Right atrium auricular region (tissue), 2 donors: ENCODE measurements around the gene MALL. TPM values are rescaled to one million over a fixed set of nuclear protein-coding genes. Genes with fewer than 3 reads are reported as not detected.
"Not testable (repeated sequence)": the region's sequence is repeated elsewhere in the genome, so short reads cannot be mapped to it uniquely, and the experiment has no call there.

Source experiments
- DNase-seq: peaks from one replicate; pipeline ENCODE4 v3.0.0-alpha.2; 2019; ENCODE audit warnings: low spot score
- H3K27ac ChIP-seq, 2 donors: fragments of 200-600 bp; sonication (generic); 1 replicate in 1 of 2; 2 replicates in 1 of 2; pipeline ENCODE4 v1.5.1; 2016 to 2019
- H3K27me3 ChIP-seq, 2 donors: fragments of 200-600 bp; sonication (generic); one replicate each; pipeline versions ENCODE4 v1.5.1 to v1.6.0; 2017 to 2019
- H3K36me3 ChIP-seq: fragments of 200-600 bp; sonication (generic); one replicate; pipeline ENCODE4 v1.5.1; 2016
- H3K4me1 ChIP-seq, 2 donors: fragments of 200-600 bp; sonication (generic); one replicate each; pipeline versions ENCODE4 v1.5.1 to v1.6.0; 2017 to 2019
- H3K4me3 ChIP-seq, 2 donors: fragments of 200-600 bp; sonication (generic); 1 replicate in 1 of 2; 2 replicates in 1 of 2; pipeline ENCODE4 v1.5.1; 2017 to 2019; ENCODE audit warnings: mild to moderate bottlenecking in 1 of 2, moderate library complexity in 1 of 2
- H3K9me3 ChIP-seq, 2 donors: fragments of 200-600 bp; sonication (generic); one replicate each; pipeline ENCODE4 v1.5.1; 2019
- total RNA-seq, 2 donors: library from RNA; depleted of rRNA; stranded (reverse); fragments of >200 nt; gene quantifications; one replicate each; pipeline ENCODE4 v1.1.0, GENCODE V29; 2016
- TF ChIP-seq, protein P1 (sequence below), 2 donors: fragments of 200-600 bp; sonication (generic); IDR thresholded peaks; one replicate each; pipeline ENCODE4 v1.5.1; 2019; ENCODE audit warnings: antibody characterized with exemption in 2 of 2

The MALL gene
- total RNA-seq, 2 donors from 2014 or later, result 17.9 to 27.4 TPM

DNA sequence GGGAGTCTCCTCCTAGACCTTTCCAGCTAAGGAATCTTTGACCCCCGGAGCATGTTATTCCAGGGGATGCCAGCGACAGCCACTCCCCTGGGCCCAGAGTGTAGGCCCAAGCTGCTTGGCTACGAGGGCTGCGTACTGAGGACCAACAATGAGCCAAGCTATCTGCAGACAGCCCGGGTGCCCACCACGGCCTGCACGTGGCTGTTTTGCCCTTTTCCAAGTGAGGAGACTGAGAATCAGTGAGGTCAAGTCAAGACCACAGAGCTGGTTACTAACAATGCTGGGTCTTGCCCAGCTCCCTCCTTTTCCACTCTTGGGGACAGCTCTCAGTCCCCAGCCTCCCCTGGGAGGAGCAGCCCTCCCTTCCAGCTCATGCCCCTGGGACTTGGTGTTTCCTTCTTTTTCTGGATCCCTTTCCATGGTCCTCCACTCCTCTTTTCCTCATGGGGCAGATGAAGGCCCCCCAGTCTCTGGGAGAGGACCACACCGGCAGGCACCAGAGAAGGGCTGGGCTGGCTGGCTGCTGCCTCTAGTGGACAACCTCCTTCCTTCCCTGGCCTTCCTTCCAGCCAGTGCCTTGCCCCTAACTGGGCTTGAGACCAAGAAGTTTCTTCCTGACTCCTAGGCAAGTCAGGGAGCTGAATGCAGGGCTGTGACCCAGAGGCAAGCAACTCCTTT, 550 bp upstream of the MALL start:
- peak; percentile 79 for DNase-seq
- Histone ChIP-seq H3K4me3 (peak overlapping the region; percentile 36 to 51), H3K4me1 (peaks cover 0 to 19% of the 10 kb centered on the region in 2 donors), H3K27ac (peak overlapping the region; percentile 34 to 40), H3K27me3 (peaks cover 0 to 6% of the 10 kb centered on the region in 2 donors), H3K9me3 (no peaks in the 10 kb centered on the region), H3K36me3 (no peaks in the 10 kb centered on the region)
- TF ChIP-seq, protein P1, sequence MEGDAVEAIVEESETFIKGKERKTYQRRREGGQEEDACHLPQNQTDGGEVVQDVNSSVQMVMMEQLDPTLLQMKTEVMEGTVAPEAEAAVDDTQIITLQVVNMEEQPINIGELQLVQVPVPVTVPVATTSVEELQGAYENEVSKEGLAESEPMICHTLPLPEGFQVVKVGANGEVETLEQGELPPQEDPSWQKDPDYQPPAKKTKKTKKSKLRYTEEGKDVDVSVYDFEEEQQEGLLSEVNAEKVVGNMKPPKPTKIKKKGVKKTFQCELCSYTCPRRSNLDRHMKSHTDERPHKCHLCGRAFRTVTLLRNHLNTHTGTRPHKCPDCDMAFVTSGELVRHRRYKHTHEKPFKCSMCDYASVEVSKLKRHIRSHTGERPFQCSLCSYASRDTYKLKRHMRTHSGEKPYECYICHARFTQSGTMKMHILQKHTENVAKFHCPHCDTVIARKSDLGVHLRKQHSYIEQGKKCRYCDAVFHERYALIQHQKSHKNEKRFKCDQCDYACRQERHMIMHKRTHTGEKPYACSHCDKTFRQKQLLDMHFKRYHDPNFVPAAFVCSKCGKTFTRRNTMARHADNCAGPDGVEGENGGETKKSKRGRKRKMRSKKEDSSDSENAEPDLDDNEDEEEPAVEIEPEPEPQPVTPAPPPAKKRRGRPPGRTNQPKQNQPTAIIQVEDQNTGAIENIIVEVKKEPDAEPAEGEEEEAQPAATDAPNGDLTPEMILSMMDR (IDR thresholded peaks at IDR 0.05), result peak; percentile 23 to 63

DNA sequence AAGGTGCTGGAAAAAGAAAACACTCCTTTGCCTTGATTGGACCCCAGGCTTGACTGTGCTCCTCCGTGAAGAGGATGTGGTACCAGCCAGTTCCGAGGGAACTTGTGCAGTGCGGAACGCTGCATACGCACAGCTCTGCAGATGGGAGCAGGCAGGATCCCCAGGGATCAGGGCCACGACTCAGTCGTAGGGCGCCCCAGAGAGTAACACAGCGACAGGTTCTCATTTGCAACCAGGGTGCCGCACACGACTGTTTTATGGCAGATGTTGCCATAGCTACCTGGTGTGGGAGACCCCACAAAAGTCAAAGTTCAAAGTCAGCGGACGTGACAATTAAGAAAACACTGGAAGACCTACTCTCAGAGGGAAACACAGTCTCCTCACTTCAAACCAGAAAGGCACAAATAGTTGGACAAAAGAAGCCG, 779 bp downstream of the MALL start:
- H3K27me3 ChIP-seq, result peaks cover 0 to 6% of the 10 kb centered on the region in 2 donors
- peak overlapping the region; percentile 36 to 51 for H3K4me3 ChIP-seq
- TF ChIP-seq, protein P1 (IDR thresholded peaks at IDR 0.05), result no peak
- H3K9me3 ChIP-seq, result no peaks in the 10 kb centered on the region
- peak overlapping the region; percentile 34 to 40 for H3K27ac ChIP-seq
- no peaks in the 10 kb centered on the region for H3K36me3 ChIP-seq
- peaks cover 0 to 19% of the 10 kb centered on the region in 2 donors for H3K4me1 ChIP-seq
- no peak for DNase-seq

DNA sequence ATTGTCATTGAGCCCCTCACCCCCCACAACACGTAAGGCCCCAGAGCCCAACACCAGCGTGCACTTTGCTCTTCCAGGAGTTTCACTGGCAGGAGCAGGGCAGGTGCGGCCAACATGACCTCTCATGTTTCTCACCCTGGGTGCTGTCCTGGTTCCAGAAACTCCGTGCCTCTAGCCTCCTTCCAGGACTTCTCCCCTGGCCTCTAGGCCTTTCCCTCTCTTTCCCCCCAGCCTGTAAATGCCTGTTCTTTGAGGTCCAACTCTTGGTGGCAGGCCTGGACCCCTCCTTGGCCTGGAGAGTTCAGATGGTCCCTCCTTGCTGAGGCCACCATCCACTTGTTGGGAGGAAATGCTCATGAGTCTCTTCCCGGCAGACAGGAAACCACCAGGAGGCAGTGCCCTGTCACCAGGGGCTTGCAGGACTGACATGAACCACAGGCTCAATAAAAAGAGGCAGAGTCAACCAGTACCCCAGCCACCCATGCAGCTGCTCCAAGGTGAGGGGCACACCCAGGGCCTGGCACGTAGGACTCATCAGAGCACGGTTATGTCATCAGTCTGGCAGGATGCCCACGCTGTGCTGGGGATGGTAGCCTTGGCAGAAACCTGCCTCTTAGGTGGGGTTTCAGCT, 1.5 kb downstream of the MALL start:
- TF ChIP-seq, protein P1 (IDR thresholded peaks at IDR 0.05), result peak in 1 of 2 donors; percentile 40
- H3K4me3 ChIP-seq, result peak overlapping the region; percentile 36 to 51
- H3K27me3 ChIP-seq, result peaks cover 0 to 6% of the 10 kb centered on the region in 2 donors

DNA sequence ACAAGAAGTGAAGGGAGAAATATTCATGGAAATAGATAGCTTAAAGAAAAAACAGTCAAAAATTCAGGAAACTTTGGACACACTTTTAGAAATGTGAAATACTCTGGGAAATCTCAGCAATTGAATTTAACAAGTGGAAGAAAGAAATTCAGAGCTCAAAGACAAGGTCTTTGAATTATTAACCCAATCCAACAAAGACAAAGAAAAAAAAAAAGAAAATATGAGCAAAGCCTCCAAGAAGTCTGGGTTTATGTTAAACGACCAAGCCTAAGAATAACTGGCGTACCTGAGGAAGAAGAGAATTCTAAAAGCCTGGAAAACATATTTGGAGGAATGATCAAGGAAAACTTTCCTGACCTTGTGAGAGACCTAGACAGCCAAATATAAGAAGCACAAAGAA, 7.3 kb downstream of the MALL start:
- H3K27me3 ChIP-seq, H3K4me3 ChIP-seq, H3K27ac ChIP-seq, H3K4me1 ChIP-seq, H3K36me3 ChIP-seq, H3K9me3 ChIP-seq, DNase-seq: not testable (repeated sequence)

More for the DNA sequence above, 1.5 kb downstream of the MALL start:
- no peaks in the 10 kb centered on the region for H3K36me3 ChIP-seq
- H3K27ac ChIP-seq, result peak overlapping the region; percentile 28 to 40
- H3K9me3 ChIP-seq, result no peaks in the 10 kb centered on the region
- peaks cover 0 to 19% of the 10 kb centered on the region in 2 donors for H3K4me1 ChIP-seq
- DNase-seq, result no peak

DNA sequence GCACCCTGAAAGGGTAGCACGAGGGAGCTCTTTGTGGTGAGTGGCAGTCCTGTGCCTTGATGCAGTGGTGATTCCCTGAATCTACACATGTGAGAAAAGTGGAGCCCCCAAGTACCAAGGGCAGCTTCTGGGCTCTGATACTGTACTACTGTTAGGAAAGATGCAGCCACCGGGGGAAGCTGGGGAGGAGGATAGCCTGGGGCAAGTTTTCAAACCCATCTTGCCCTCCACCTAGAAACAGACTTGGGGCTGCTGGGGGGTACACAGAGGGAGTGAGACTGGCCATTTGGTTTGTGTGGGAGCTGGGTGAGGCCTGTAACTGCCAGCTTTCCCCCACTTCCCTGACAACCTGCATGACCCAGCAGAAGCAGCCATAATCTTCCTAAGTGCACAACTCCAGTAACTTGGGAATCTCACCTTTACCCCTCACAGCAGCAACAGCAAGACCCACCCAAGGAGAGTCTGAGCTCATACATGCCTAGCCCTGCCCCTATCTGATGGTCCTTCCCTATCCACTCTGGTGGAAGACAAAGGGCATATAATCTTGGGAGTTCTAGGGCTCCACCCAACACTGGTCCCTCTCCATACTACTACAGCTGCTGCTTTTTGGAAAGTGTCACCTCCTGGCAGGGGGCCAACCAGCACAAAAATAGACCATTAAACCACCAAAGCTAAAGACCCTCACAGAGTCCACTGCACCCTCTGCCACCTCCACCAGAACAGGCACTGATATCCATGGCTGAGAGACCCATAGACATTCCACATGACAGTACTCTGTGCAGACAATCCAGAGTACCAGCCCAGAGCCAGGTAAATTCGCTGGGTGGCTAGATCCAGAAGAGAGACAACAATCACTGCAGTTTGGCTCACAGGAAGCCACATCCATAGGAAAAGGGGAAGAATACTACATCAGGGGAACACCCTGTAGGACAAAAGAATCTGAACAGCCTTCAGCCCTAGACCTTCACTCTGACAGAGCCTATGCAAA, 8.2 kb downstream of the MALL start:
- TF ChIP-seq, protein P1 (IDR thresholded peaks at IDR 0.05), result no peak
- no peak for DNase-seq

More for the DNA sequence above, 8.2 kb downstream of the MALL start:
- Histone ChIP-seq H3K27ac (no peak overlapping the region), H3K4me3 (no peak overlapping the region), H3K9me3 (no peaks in the 10 kb centered on the region), H3K36me3 (no peaks in the 10 kb centered on the region), H3K4me1 (peaks cover 0 to 11% of the 10 kb centered on the region in 2 donors), H3K27me3 (no peaks in the 10 kb centered on the region)
